Upper lobe of left lung (tissue), 6 donors: ENCODE results near the gene HCFC1R1. TPM values are rescaled to one million over a fixed set of nuclear protein-coding genes. Genes with fewer than 3 reads are reported as not detected.
A peak's percentile ranks its signal among the peaks of the same experiment; 100 is the strongest.

Experiments used
- ATAC-seq, 2 donors: fragments of 200-7000 bp; cut with Tn5 transposase; one replicate each; pipeline ENCODE4 v1.9.1; 2022; ENCODE audit warnings: mild to moderate bottlenecking in 2 of 2, moderate library complexity in 2 of 2; ENCODE audit not compliant: low FRiP score in 2 of 2
- DNase-seq, 2 donors: peaks; one replicate each; pipeline ENCODE4 v3.0.0-alpha.2; 2019 to 2020
- H3K27ac ChIP-seq, 4 donors: fragments of 200-600 bp; sonication (generic); one replicate each; pipeline ENCODE4 v1.5.1; 2016 to 2019
- H3K27me3 ChIP-seq, 4 donors: fragments of 200-600 bp; sonication (generic); one replicate each; pipeline ENCODE4 v1.5.1; 2017 to 2019
- H3K36me3 ChIP-seq, 4 donors: fragments of 200-600 bp; sonication (generic); one replicate each; pipeline ENCODE4 v1.5.1; 2016 to 2019
- H3K4me1 ChIP-seq, 4 donors: fragments of 200-600 bp; sonication (generic); one replicate each; pipeline ENCODE4 v1.5.1; 2018 to 2019
- H3K4me3 ChIP-seq, 4 donors: fragments of 200-600 bp; sonication (generic); one replicate each; pipeline ENCODE4 v1.5.1; 2017 to 2019; ENCODE audit warnings: mild to moderate bottlenecking in 2 of 4, moderate library complexity in 1 of 4
- H3K9me3 ChIP-seq, 4 donors: fragments of 200-600 bp; sonication (generic); one replicate each; pipeline ENCODE4 v1.5.1; 2018 to 2019
- CTCF ChIP-seq, 6 experiments: fragments of 450-650 bp in 4 of 6; fragments of 200-600 bp in 2 of 6; sonication (generic) in 2 of 6; IDR thresholded peaks; one replicate each; pipeline ENCODE4 v1.5.1; 2016 to 2019; ENCODE audit warnings: antibody characterized with exemption in 6 of 6
- EP300 ChIP-seq, 4 donors: sonication (generic); formaldehyde crosslinking; IDR thresholded peaks; one replicate each; pipeline ENCODE4 v1.5.1; 2017; ENCODE audit warnings: antibody characterized with exemption in 4 of 4, control low read depth in 2 of 4
- POLR2A ChIP-seq, 4 donors: fragments of 450-650 bp; IDR thresholded peaks; one replicate each; pipeline ENCODE4 v1.5.1; 2016 to 2017; ENCODE audit warnings: antibody characterized with exemption in 4 of 4, mild to moderate bottlenecking in 2 of 4
- POLR2AphosphoS5 ChIP-seq, 2 donors: sonication (generic); formaldehyde crosslinking; IDR thresholded peaks; one replicate each; pipeline ENCODE4 v1.5.1; 2017; ENCODE audit warnings: antibody characterized with exemption in 2 of 2
- WGBS, 2 donors: methylation state at CpG; one replicate each; pipeline ENCODE4 v1.1.5; 2017 to 2018; 5-methylcytosine and 5-hydroxymethylcytosine counted together
- total RNA-seq, 6 donors: library from RNA; depleted of rRNA in 4 of 6; stranded (reverse); fragments of >200 nt in 4 of 6; gene quantifications; one replicate each; pipeline versions ENCODE4 v1.1.0 to v1.2.1, GENCODE V29; 2016 to 2021
- donor health status: DM: no; HTN: no; CAD: no; lungs with moderate emphysema.
- donor health status: DM: no; HTN: yes; CAD: no; lungs with severe emphysema.

Gene HCFC1R1
- total RNA-seq, 6 donors from 2014 or later: 28.3 to 85.1 (median 42.2) TPM

DNA sequence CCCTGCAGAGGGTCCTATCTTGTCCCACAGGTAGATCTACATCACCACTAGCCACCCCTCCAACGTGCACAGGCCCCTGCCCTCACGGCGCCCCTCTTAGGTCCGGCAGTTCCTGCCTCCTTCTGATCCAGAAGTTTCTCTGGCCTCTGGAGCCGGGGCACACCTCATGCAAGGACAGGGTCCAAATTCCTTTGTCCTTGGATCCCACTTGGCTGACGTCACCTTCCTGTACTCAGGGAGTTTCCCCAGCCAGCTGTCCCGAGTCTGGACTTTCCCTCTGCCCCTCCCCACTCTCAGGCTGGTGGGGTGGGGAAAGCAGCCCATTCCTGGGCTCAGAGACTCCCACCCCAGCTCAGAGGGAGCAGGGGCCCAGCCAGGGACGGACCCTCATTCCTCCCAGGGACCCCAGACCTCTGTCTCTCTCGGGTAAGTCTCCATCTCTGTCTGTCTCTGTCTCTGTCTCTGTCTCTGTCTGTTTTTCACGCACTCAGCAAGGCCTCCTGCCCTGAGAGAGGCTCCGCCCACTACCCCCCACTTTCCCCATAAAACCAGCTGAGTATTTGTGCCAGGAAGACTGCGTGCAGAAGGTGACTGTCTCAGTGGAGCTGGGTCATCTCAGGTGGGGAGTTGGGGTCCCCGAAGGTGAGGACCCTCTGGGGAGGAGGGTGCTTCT lies 41.5 kb upstream of the HCFC1R1 start, which contains the start of gene IL32:
Gene IL32, plus strand, starts transcription at position 572 of the 673 bp plus-strand sequence. CDS start 172 bp downstream, outside the sequence.
- 42 to 50% methylated on average over 12 to 13 of the region's 13 CpGs for WGBS, 2 donors
- no peaks in the 10 kb centered on the region for H3K27me3 ChIP-seq
- peak within 1 kb of the TSS; percentile 86 to 90 (median 88) for H3K27ac ChIP-seq
- H3K4me3 ChIP-seq: peak within 1 kb of the TSS; percentile 33 to 56 (median 46)
- peak in 1 of 2 donors; percentile 85 for DNase-seq
- H3K36me3 ChIP-seq: peaks cover 0 to 12% (median 6%) of the 10 kb centered on the region in 4 donors
- no peaks in the 10 kb centered on the region for H3K9me3 ChIP-seq
- peaks cover 22 to 40% (median 36%) of the 10 kb centered on the region in 4 donors for H3K4me1 ChIP-seq
- peak; percentile 44 to 84 for ATAC-seq
- TF ChIP-seq CTCF (IDR thresholded peaks at IDR 0.05) (no peak), EP300 (IDR thresholded peaks at IDR 0.05) (peak in 2 of 4 donors; percentile 89 to 92), POLR2AphosphoS5 (IDR thresholded peaks at IDR 0.05) (peak; percentile 56 to 91), POLR2A (IDR thresholded peaks at IDR 0.05) (peak in 3 of 4 donors; percentile 52 to 67 (median 63))

DNA sequence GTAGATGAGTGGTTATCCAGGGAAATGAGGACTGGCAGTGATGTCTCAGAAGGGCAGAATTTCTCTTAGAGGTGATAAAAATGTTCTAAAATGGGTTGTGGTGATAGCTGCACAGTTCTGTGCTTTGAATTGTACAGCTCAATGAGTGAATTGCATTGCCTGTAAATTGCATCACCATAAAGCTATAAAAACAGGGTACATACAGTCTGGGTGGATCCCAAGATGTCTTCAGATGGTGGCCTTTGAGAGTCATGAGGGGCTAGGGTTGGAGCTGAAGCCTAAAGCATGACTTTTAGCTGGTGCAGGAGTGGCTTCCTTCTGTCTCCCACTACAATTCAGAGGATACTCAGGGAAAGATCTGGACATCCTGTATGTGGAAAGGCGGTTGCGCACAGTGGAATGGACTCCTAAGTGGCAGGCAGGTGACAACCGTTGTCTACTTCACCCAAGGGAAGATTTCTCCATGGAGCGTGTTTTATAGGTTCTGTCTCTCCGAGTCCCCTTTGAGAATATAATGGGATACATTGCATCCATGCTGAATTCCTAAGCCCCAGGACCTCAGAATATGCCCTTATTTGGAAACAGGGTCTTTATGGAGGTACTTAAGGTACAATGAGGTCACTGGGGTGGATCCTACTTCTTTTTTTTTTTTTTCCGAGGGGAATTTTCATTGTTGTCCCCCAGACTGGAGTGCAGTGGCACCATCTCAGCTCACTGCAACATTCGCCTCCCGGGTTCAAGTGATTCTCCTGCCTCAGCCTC lies 40.1 kb upstream of the HCFC1R1 start:
- peak overlapping the region in 3 of 4 donors; percentile 86 to 90 (median 90) for H3K27ac ChIP-seq
- ATAC-seq (no peak), DNase-seq (no peak)
- no peak for TF ChIP-seq CTCF (IDR thresholded peaks at IDR 0.05)
- TF ChIP-seq EP300 (IDR thresholded peaks at IDR 0.05): no peak
- no peak for TF ChIP-seq POLR2AphosphoS5 (IDR thresholded peaks at IDR 0.05)
- no peak for TF ChIP-seq POLR2A (IDR thresholded peaks at IDR 0.05)
- no peaks in the 10 kb centered on the region for H3K27me3 ChIP-seq
- no peak overlapping the region for H3K4me3 ChIP-seq
- peaks cover 0 to 8% (median 5%) of the 10 kb centered on the region in 4 donors for H3K36me3 ChIP-seq
- 94 to 97% methylated on average over 8 of the region's 8 CpGs for WGBS, 2 donors
- peaks cover 30 to 49% (median 44%) of the 10 kb centered on the region in 4 donors for H3K4me1 ChIP-seq
- H3K9me3 ChIP-seq: no peaks in the 10 kb centered on the region

GRCh38 chr16:3062553-3062952 lies 38.8 kb upstream of the HCFC1R1 start:
- DNase-seq (no peak), ATAC-seq (no peak)
- peaks cover 37 to 50% (median 46%) of the 10 kb centered on the region in 4 donors for H3K4me1 ChIP-seq
- H3K27ac ChIP-seq: no peak overlapping the region
- H3K36me3 ChIP-seq: no peaks in the 10 kb centered on the region
- no peaks in the 10 kb centered on the region for H3K27me3 ChIP-seq
- H3K9me3 ChIP-seq: no peaks in the 10 kb centered on the region
- H3K4me3 ChIP-seq: no peak overlapping the region
- 81 to 88% methylated on average over 6 of the region's 6 CpGs for WGBS, 2 donors
- no peak for TF ChIP-seq EP300 (IDR thresholded peaks at IDR 0.05)
- no peak for TF ChIP-seq POLR2A (IDR thresholded peaks at IDR 0.05)
- no peak for TF ChIP-seq CTCF (IDR thresholded peaks at IDR 0.05)
- TF ChIP-seq POLR2AphosphoS5 (IDR thresholded peaks at IDR 0.05): no peak

GRCh38 chr16:3060339-3061127 lies 36.8 kb upstream of the HCFC1R1 start:
- Histone ChIP-seq H3K4me3 (no peak overlapping the region), H3K4me1 (peaks cover 29 to 38% (median 34%) of the 10 kb centered on the region in 4 donors), H3K27ac (peak overlapping the region; percentile 88 to 98 (median 90)), H3K36me3 (no peaks in the 10 kb centered on the region), H3K9me3 (no peaks in the 10 kb centered on the region), H3K27me3 (no peaks in the 10 kb centered on the region)
- DNase-seq: no peak
- no peak for TF ChIP-seq CTCF (IDR thresholded peaks at IDR 0.05)
- no peak for TF ChIP-seq POLR2A (IDR thresholded peaks at IDR 0.05)
- no peak for TF ChIP-seq EP300 (IDR thresholded peaks at IDR 0.05)
- TF ChIP-seq POLR2AphosphoS5 (IDR thresholded peaks at IDR 0.05): no peak
- ATAC-seq: no peak
- 89 to 92% methylated on average over 14 of the region's 14 CpGs for WGBS, 2 donors
